ENCODE measurements around the gene TSPAN14. TPM values are rescaled to one million over a fixed set of nuclear protein-coding genes. Genes with fewer than 3 reads are reported as not detected.
A peak's percentile ranks its signal among the peaks of the same experiment; 100 is the strongest.
"Not testable (repeated sequence)": the region's sequence is repeated elsewhere in the genome, so short reads cannot be mapped to it uniquely, and the experiment has no call there.

TSPAN14 gene
- total and polyA plus RNA-seq, 5 donors from 2014 or later, result 157 to 270 (median 190) TPM

- H3K4me3 Mint-ChIP-seq; H3K4me3 ChIP-seq (ENCODE audit: low read depth, low read length); H3K27ac Mint-ChIP-seq; H3K9me3 Mint-ChIP-seq; DNase-seq; H3K27me3 ChIP-seq (ENCODE audit: control insufficient read depth, insufficient read depth, low read length); H3K9me3 ChIP-seq (ENCODE audit: control insufficient read depth in 2 of 2, low read length in 2 of 2); H3K36me3 Mint-ChIP-seq; H3K27ac ChIP-seq (ENCODE audit: insufficient read depth, low read length, poor library complexity, severe bottlenecking); ATAC-seq (ENCODE audit: low read depth in 2 of 2); H3K36me3 ChIP-seq (ENCODE audit: control insufficient read depth, insufficient read depth, low read length); H3K27me3 Mint-ChIP-seq: not testable (repeated sequence)
- peaks cover 20 to 49% (median 36%) of the 10 kb centered on the region in 4 donors for H3K4me1 Mint-ChIP-seq
- H3K4me1 ChIP-seq (ENCODE audit: control insufficient read depth, insufficient read depth, low read length, poor library complexity, severe bottlenecking), result peaks cover 20% of the 10 kb centered on the region
Measured at GRCh38 chr10:80534646-80535045, 80.5 kb downstream of the TSPAN14 start.

- DNase-seq (peak; percentile 59 to 89 (median 78)), ATAC-seq (ENCODE audit: low read depth in 2 of 2) (peak; percentile 82 to 86)
- Histone ChIP-seq H3K27ac (ENCODE audit: insufficient read depth, low read length, poor library complexity, severe bottlenecking) (peak overlapping the region; percentile 89), H3K36me3 (ENCODE audit: control insufficient read depth, insufficient read depth, low read length) (no peaks in the 10 kb centered on the region), H3K27me3 (ENCODE audit: control insufficient read depth, insufficient read depth, low read length) (no peaks in the 10 kb centered on the region), H3K4me1 (ENCODE audit: control insufficient read depth, insufficient read depth, low read length, poor library complexity, severe bottlenecking) (peaks cover 8% of the 10 kb centered on the region), H3K9me3 (ENCODE audit: control insufficient read depth in 2 of 2, low read length in 2 of 2) (no peaks in the 10 kb centered on the region), H3K4me3 (ENCODE audit: low read depth, low read length) (peak overlapping the region; percentile 77)
- Mint-ChIP-seq H3K27ac (peak overlapping the region; percentile 94 to 98 (median 98)), H3K27me3 (peaks cover 3% of the 10 kb centered on the region), H3K4me1 (peaks cover 14 to 38% (median 26%) of the 10 kb centered on the region in 4 donors), H3K36me3 (peaks cover 4% of the 10 kb centered on the region), H3K4me3 (peak overlapping the region; percentile 92 to 98 (median 92)), H3K9me3 (no peaks in the 10 kb centered on the region)
Measured at GRCh38 chr10:80535671-80536360, 81.7 kb downstream of the TSPAN14 start.

GRCh38 chr10:80536361-80536835 is 82.3 kb downstream of the TSPAN14 start:
- Mint-ChIP-seq H3K27me3 (peaks cover 4% of the 10 kb centered on the region), H3K9me3 (no peaks in the 10 kb centered on the region), H3K4me1 (peaks cover 12 to 36% (median 23%) of the 10 kb centered on the region in 4 donors), H3K36me3 (peaks cover 4% of the 10 kb centered on the region), H3K27ac (peak overlapping the region; percentile 94 to 98 (median 98)), H3K4me3 (peak overlapping the region; percentile 92 to 98 (median 92))
- Histone ChIP-seq H3K27me3 (ENCODE audit: control insufficient read depth, insufficient read depth, low read length) (no peaks in the 10 kb centered on the region), H3K4me3 (ENCODE audit: low read depth, low read length) (no peak overlapping the region), H3K27ac (ENCODE audit: insufficient read depth, low read length, poor library complexity, severe bottlenecking) (peak overlapping the region; percentile 89), H3K9me3 (ENCODE audit: control insufficient read depth in 2 of 2, low read length in 2 of 2) (no peaks in the 10 kb centered on the region), H3K36me3 (ENCODE audit: control insufficient read depth, insufficient read depth, low read length) (no peaks in the 10 kb centered on the region), H3K4me1 (ENCODE audit: control insufficient read depth, insufficient read depth, low read length, poor library complexity, severe bottlenecking) (peaks cover 4% of the 10 kb centered on the region)
- ATAC-seq (ENCODE audit: low read depth in 2 of 2) (no peak), DNase-seq (no peak)

- no peak overlapping the region for H3K4me3 ChIP-seq (ENCODE audit: low read depth, low read length)
- DNase-seq (no peak), ATAC-seq (ENCODE audit: low read depth in 2 of 2) (no peak)
- H3K9me3 ChIP-seq (ENCODE audit: control insufficient read depth in 2 of 2, low read length in 2 of 2), result no peaks in the 10 kb centered on the region
- Mint-ChIP-seq H3K9me3 (no peaks in the 10 kb centered on the region), H3K4me1 (peaks cover 7 to 29% (median 17%) of the 10 kb centered on the region in 4 donors), H3K27me3 (peaks cover 4% of the 10 kb centered on the region), H3K4me3 (peak overlapping the region; percentile 43 to 92 (median 66)), H3K36me3 (peaks cover 4% of the 10 kb centered on the region), H3K27ac (peak overlapping the region; percentile 43 to 98 (median 87))
- no peak overlapping the region for H3K27ac ChIP-seq (ENCODE audit: insufficient read depth, low read length, poor library complexity, severe bottlenecking)
- H3K36me3 ChIP-seq (ENCODE audit: control insufficient read depth, insufficient read depth, low read length), result no peaks in the 10 kb centered on the region
- no peaks in the 10 kb centered on the region for H3K27me3 ChIP-seq (ENCODE audit: control insufficient read depth, insufficient read depth, low read length)
- peaks cover 4% of the 10 kb centered on the region for H3K4me1 ChIP-seq (ENCODE audit: control insufficient read depth, insufficient read depth, low read length, poor library complexity, severe bottlenecking)
Measured at GRCh38 chr10:80537086-80537735, 83.1 kb downstream of the TSPAN14 start.

- H3K9me3 ChIP-seq (ENCODE audit: control insufficient read depth in 2 of 2, low read length in 2 of 2), result no peaks in the 10 kb centered on the region
- Mint-ChIP-seq H3K27ac (peak within 1 kb of the TSS; percentile 84 to 98 (median 87)), H3K36me3 (peaks cover 4% of the 10 kb centered on the region), H3K4me1 (peaks cover 0 to 22% (median 10%) of the 10 kb centered on the region in 4 donors), H3K27me3 (peaks cover 4% of the 10 kb centered on the region), H3K9me3 (no peaks in the 10 kb centered on the region), H3K4me3 (peak within 1 kb of the TSS; percentile 43 to 92 (median 75))
- ATAC-seq (ENCODE audit: low read depth in 2 of 2) (no peak), DNase-seq (no peak)
- peak within 1 kb of the TSS; percentile 89 for H3K27ac ChIP-seq (ENCODE audit: insufficient read depth, low read length, poor library complexity, severe bottlenecking)
- no peaks in the 10 kb centered on the region for H3K36me3 ChIP-seq (ENCODE audit: control insufficient read depth, insufficient read depth, low read length)
- no peaks in the 10 kb centered on the region for H3K27me3 ChIP-seq (ENCODE audit: control insufficient read depth, insufficient read depth, low read length)
- H3K4me1 ChIP-seq (ENCODE audit: control insufficient read depth, insufficient read depth, low read length, poor library complexity, severe bottlenecking), result peaks cover 4% of the 10 kb centered on the region
- no peak within 1 kb of the TSS for H3K4me3 ChIP-seq (ENCODE audit: low read depth, low read length)
Measured at GRCh38 chr10:80537736-80538480, 83.8 kb downstream of the TSPAN14 start, which contains the start of gene SH2D4B. Gene SH2D4B, plus strand, starts transcription at chr10:80537902. Its CDS starts 430 bp downstream, at chr10:80538332.

- H3K9me3 Mint-ChIP-seq, result no peaks in the 10 kb centered on the region
- H3K36me3 Mint-ChIP-seq, result peaks cover 4% of the 10 kb centered on the region
- H3K27ac ChIP-seq (ENCODE audit: insufficient read depth, low read length, poor library complexity, severe bottlenecking), result no peak overlapping the region
- ATAC-seq (ENCODE audit: low read depth in 2 of 2), result no peak
- H3K27me3 Mint-ChIP-seq, result peaks cover 4% of the 10 kb centered on the region
- peaks cover 4% of the 10 kb centered on the region for H3K4me1 ChIP-seq (ENCODE audit: control insufficient read depth, insufficient read depth, low read length, poor library complexity, severe bottlenecking)
- H3K27me3 ChIP-seq (ENCODE audit: control insufficient read depth, insufficient read depth, low read length), result no peaks in the 10 kb centered on the region
- no peak overlapping the region for H3K27ac Mint-ChIP-seq
- no peak overlapping the region for H3K4me3 ChIP-seq (ENCODE audit: low read depth, low read length)
- DNase-seq, result no peak
- H3K4me1 Mint-ChIP-seq, result peaks cover 0 to 21% (median 9%) of the 10 kb centered on the region in 4 donors
- no peaks in the 10 kb centered on the region for H3K9me3 ChIP-seq (ENCODE audit: control insufficient read depth in 2 of 2, low read length in 2 of 2)
- H3K36me3 ChIP-seq (ENCODE audit: control insufficient read depth, insufficient read depth, low read length), result no peaks in the 10 kb centered on the region
- peak overlapping the region in 1 of 4 donors; percentile 83 for H3K4me3 Mint-ChIP-seq
Measured at GRCh38 chr10:80538481-80539185, 84.5 kb downstream of the TSPAN14 start.
